Trophoblast cell (in vitro differentiated cells and primary cell): ENCODE data around the gene MBP.

ENCODE experiments used
- DNase-seq, 2 donors: peaks; one replicate each; pipeline ENCODE4 v3.0.0-alpha.2; 2016
- H2AFZ ChIP-seq: 2 replicates; pipeline ENCODE4 v1.6.1; 2013; ENCODE audit warnings: low read length, moderate library complexity, mild to moderate bottlenecking; ENCODE audit not compliant: insufficient read depth, poor library complexity
- H2AK5ac ChIP-seq: 2 replicates; pipeline ENCODE4 v1.6.1; 2013; ENCODE audit warnings: mild to moderate bottlenecking, low read length
- H2BK120ac ChIP-seq: 2 replicates; pipeline ENCODE4 v1.6.1; 2013; ENCODE audit warnings: low read length, mild to moderate bottlenecking, moderate library complexity; ENCODE audit not compliant: insufficient read depth, poor library complexity
- H2BK12ac ChIP-seq: 2 replicates; pipeline ENCODE4 v1.6.1; 2013; ENCODE audit warnings: mild to moderate bottlenecking, low read length, moderate library complexity
- H2BK5ac ChIP-seq: 2 replicates; pipeline ENCODE4 v1.6.1; 2013; ENCODE audit warnings: low read length, low read depth, moderate library complexity, mild to moderate bottlenecking; ENCODE audit not compliant: poor library complexity
- H3K14ac ChIP-seq: 2 replicates; pipeline ENCODE4 v1.6.1; 2013; ENCODE audit warnings: mild to moderate bottlenecking, low read length
- H3K18ac ChIP-seq: 2 replicates; pipeline ENCODE4 v1.6.1; 2013; ENCODE audit warnings: mild to moderate bottlenecking, low read length
- H3K23ac ChIP-seq: 2 replicates; pipeline ENCODE4 v1.6.1; 2013; ENCODE audit warnings: low read length
- H3K27ac ChIP-seq: 2 replicates; pipeline ENCODE4 v1.5.1; 2013; ENCODE audit warnings: low read depth, mild to moderate bottlenecking, inconsistent platforms, low read length, moderate library complexity
- H3K27me3 ChIP-seq: 2 replicates; pipeline ENCODE4 v1.6.1; 2013; ENCODE audit warnings: inconsistent platforms, mild to moderate bottlenecking, low read length, moderate library complexity; ENCODE audit not compliant: insufficient read depth
- H3K36me3 ChIP-seq, 2 experiments: 1 replicate in 1 of 2; 2 replicates in 1 of 2; pipeline ENCODE4 v1.6.1; 2013; ENCODE audit warnings: low read length in 2 of 2, mild to moderate bottlenecking in 2 of 2, moderate library complexity in 1 of 2; ENCODE audit not compliant: insufficient read depth in 2 of 2, control insufficient read depth in 1 of 2
- H3K4ac ChIP-seq: 2 replicates; pipeline ENCODE4 v1.6.1; 2013; ENCODE audit warnings: low read depth, mild to moderate bottlenecking, low read length, moderate library complexity
- H3K4me1 ChIP-seq, 2 experiments: 1 replicate in 1 of 2; 2 replicates in 1 of 2; pipeline ENCODE4 v1.6.1; 2013; ENCODE audit warnings: low read length in 2 of 2, mild to moderate bottlenecking in 2 of 2, moderate library complexity in 1 of 2; ENCODE audit not compliant: insufficient read depth in 2 of 2, control insufficient read depth in 1 of 2
- H3K4me2 ChIP-seq: 2 replicates; pipeline ENCODE4 v1.6.1; 2013; ENCODE audit warnings: inconsistent platforms, mild to moderate bottlenecking, low read length, moderate library complexity
- H3K4me3 ChIP-seq: 2 replicates; pipeline ENCODE4 v1.5.1; 2013; ENCODE audit warnings: mild to moderate bottlenecking, low read depth, low read length, inconsistent platforms
- H3K79me1 ChIP-seq: one replicate; pipeline ENCODE4 v1.6.1; 2013; ENCODE audit warnings: low read length
- H3K79me2 ChIP-seq: 2 replicates; pipeline ENCODE4 v1.6.1; 2013; ENCODE audit warnings: low read length, mild to moderate bottlenecking; ENCODE audit not compliant: control insufficient read depth, insufficient read depth, poor library complexity
- H3K9ac ChIP-seq: 2 replicates; pipeline ENCODE4 v1.6.1; 2013; ENCODE audit warnings: mild to moderate bottlenecking, low read length
- H3K9me3 ChIP-seq: 2 replicates; pipeline ENCODE4 v1.6.1; 2013; ENCODE audit warnings: low read depth, mild to moderate bottlenecking, control low read depth, inconsistent platforms, low read length; ENCODE audit not compliant: insufficient read depth
- H4K12ac ChIP-seq: 2 replicates; pipeline ENCODE4 v1.6.1; 2013; ENCODE audit warnings: low read depth, mild to moderate bottlenecking, low read length, moderate library complexity
- H4K8ac ChIP-seq: 2 replicates; pipeline ENCODE4 v1.6.1; 2013; ENCODE audit warnings: low read depth, mild to moderate bottlenecking, low read length, moderate library complexity
- H4K91ac ChIP-seq: one replicate; pipeline ENCODE4 v1.6.1; 2013; ENCODE audit warnings: low read depth, mild to moderate bottlenecking, low read length, moderate library complexity
- WGBS: extraction: QIAGEN DNeasy Blood & Tissue Kit; methylation state at CpG from one replicate; pipeline ENCODE4 v1.1.7; 2013; ENCODE audit warnings: missing lambda C conversion rate; ENCODE audit not compliant: insufficient read length, insufficient coverage; ENCODE audit errors: extremely low coverage; 5-methylcytosine and 5-hydroxymethylcytosine counted together

MBP gene

GRCh38 chr18:77059294-77059916, 73.2 kb downstream of the MBP start:
- Histone ChIP-seq H3K79me2 (no peaks in the 10 kb centered on the region), H3K4ac (no peak overlapping the region), H4K8ac (no peak overlapping the region), H4K12ac (no peak overlapping the region), H3K79me1 (no peaks in the 10 kb centered on the region), H2AFZ (no peak overlapping the region), H3K18ac (no peak overlapping the region), H3K23ac (no peak overlapping the region), H3K27ac (no peak overlapping the region), H3K9me3 (peaks cover 2% of the 10 kb centered on the region), H3K4me3 (no peak overlapping the region), H3K14ac (no peak overlapping the region), H2BK120ac (no peak overlapping the region), H2AK5ac (no peak overlapping the region), H3K4me2 (no peak overlapping the region), H3K9ac (no peak overlapping the region), H2BK5ac (no peak overlapping the region), H3K4me1 (peaks cover 11 to 14% of the 10 kb centered on the region in 2 experiments), H3K36me3 (peaks cover 3 to 8% of the 10 kb centered on the region in 2 experiments), H3K27me3 (no peaks in the 10 kb centered on the region), H4K91ac (no peak overlapping the region), H2BK12ac (no peak overlapping the region)
- no CpG with 5 or more reads among the region's 2 CpGs for WGBS
- peak in 1 of 2 donors; percentile 74 for DNase-seq

GRCh38 chr18:77058290-77058835, 74.2 kb downstream of the MBP start:
- no peak overlapping the region for H3K18ac ChIP-seq

GRCh38 chr18:77057006-77057395, 75.6 kb downstream of the MBP start:
- no peak for DNase-seq
- Histone ChIP-seq H4K12ac (no peak overlapping the region), H3K14ac (no peak overlapping the region)

More at GRCh38 chr18:77058290-77058835, 74.2 kb downstream of the MBP start:
- Histone ChIP-seq H4K12ac (no peak overlapping the region), H3K79me1 (no peaks in the 10 kb centered on the region), H3K36me3 (peaks cover 3 to 8% of the 10 kb centered on the region in 2 experiments), H2AFZ (no peak overlapping the region), H3K23ac (no peak overlapping the region), H3K27me3 (no peaks in the 10 kb centered on the region), H4K91ac (peak overlapping the region; percentile 25), H3K4ac (no peak overlapping the region), H3K4me3 (no peak overlapping the region), H2BK120ac (no peak overlapping the region), H2BK12ac (no peak overlapping the region), H3K4me1 (peaks cover 11 to 14% of the 10 kb centered on the region in 2 experiments), H2BK5ac (no peak overlapping the region), H3K79me2 (no peaks in the 10 kb centered on the region), H4K8ac (no peak overlapping the region), H3K4me2 (no peak overlapping the region), H3K9me3 (peaks cover 2% of the 10 kb centered on the region), H2AK5ac (no peak overlapping the region), H3K27ac (no peak overlapping the region), H3K14ac (no peak overlapping the region), H3K9ac (no peak overlapping the region)
- WGBS: no CpG with 5 or more reads among the region's 32 CpGs
- no peak for DNase-seq

GRCh38 chr18:77056344-77057005, 76.1 kb downstream of the MBP start:
- WGBS: no CpG with 5 or more reads among the region's 21 CpGs

More at GRCh38 chr18:77057006-77057395, 75.6 kb downstream of the MBP start:
- no peak overlapping the region for H3K27ac ChIP-seq
- no peaks in the 10 kb centered on the region for H3K79me1 ChIP-seq
- no CpG with 5 or more reads among the region's 5 CpGs for WGBS
- peaks cover 11 to 14% of the 10 kb centered on the region in 2 experiments for H3K4me1 ChIP-seq
- no peak overlapping the region for H3K4me2 ChIP-seq
- no peak overlapping the region for H2AK5ac ChIP-seq
- H3K9ac ChIP-seq: no peak overlapping the region
- peaks cover 2% of the 10 kb centered on the region for H3K9me3 ChIP-seq
- H3K18ac ChIP-seq: no peak overlapping the region
- H2BK12ac ChIP-seq: no peak overlapping the region
- H3K36me3 ChIP-seq: peaks cover 0 to 3% of the 10 kb centered on the region in 2 experiments
- H4K8ac ChIP-seq: no peak overlapping the region
- H2AFZ ChIP-seq: no peak overlapping the region
- no peak overlapping the region for H2BK5ac ChIP-seq
- no peak overlapping the region for H4K91ac ChIP-seq
- no peak overlapping the region for H3K23ac ChIP-seq
- H3K4ac ChIP-seq: no peak overlapping the region
- H3K79me2 ChIP-seq: no peaks in the 10 kb centered on the region
- no peak overlapping the region for H3K4me3 ChIP-seq
- no peak overlapping the region for H2BK120ac ChIP-seq
- no peaks in the 10 kb centered on the region for H3K27me3 ChIP-seq

More at GRCh38 chr18:77056344-77057005, 76.1 kb downstream of the MBP start:
- H3K79me1 ChIP-seq: no peaks in the 10 kb centered on the region
- H2BK120ac ChIP-seq: no peak overlapping the region
- H3K9ac ChIP-seq: no peak overlapping the region
- DNase-seq: no peak
- no peaks in the 10 kb centered on the region for H3K36me3 ChIP-seq
- H3K14ac ChIP-seq: no peak overlapping the region
- H3K27ac ChIP-seq: no peak overlapping the region
- H3K4me2 ChIP-seq: no peak overlapping the region
- H3K4me1 ChIP-seq: peaks cover 11 to 14% of the 10 kb centered on the region in 2 experiments
- H2AFZ ChIP-seq: no peak overlapping the region
- H3K79me2 ChIP-seq: no peaks in the 10 kb centered on the region
- H2AK5ac ChIP-seq: no peak overlapping the region
- no peak overlapping the region for H4K12ac ChIP-seq
- no peak overlapping the region for H4K91ac ChIP-seq
- no peak overlapping the region for H2BK12ac ChIP-seq
- H3K27me3 ChIP-seq: no peaks in the 10 kb centered on the region
- H4K8ac ChIP-seq: no peak overlapping the region
- no peak overlapping the region for H3K4ac ChIP-seq
- H3K18ac ChIP-seq: no peak overlapping the region
- no peak overlapping the region for H3K23ac ChIP-seq
- no peak overlapping the region for H3K4me3 ChIP-seq
- no peak overlapping the region for H2BK5ac ChIP-seq
- H3K9me3 ChIP-seq: peaks cover 2% of the 10 kb centered on the region
